ENCODE results near the gene MRPS5. TPM values are rescaled to one million over a fixed set of nuclear protein-coding genes. Genes with fewer than 3 reads are reported as not detected.

MRPS5 gene
- total and polyA plus RNA-seq, 12 donors, result 50.6 to 144 (median 61.7) TPM

- Histone ChIP-seq H3K27ac (no peak overlapping the region), H3K36me3 (no peaks in the 10 kb centered on the region), H3K4me1 (no peaks in the 10 kb centered on the region), H3K4me3 (no peak overlapping the region), H3K9me3 (no peaks in the 10 kb centered on the region), H3K27me3 (peaks cover 0 to 55% (median 5%) of the 10 kb centered on the region in 7 donors)
- TF ChIP-seq, protein P1, sequence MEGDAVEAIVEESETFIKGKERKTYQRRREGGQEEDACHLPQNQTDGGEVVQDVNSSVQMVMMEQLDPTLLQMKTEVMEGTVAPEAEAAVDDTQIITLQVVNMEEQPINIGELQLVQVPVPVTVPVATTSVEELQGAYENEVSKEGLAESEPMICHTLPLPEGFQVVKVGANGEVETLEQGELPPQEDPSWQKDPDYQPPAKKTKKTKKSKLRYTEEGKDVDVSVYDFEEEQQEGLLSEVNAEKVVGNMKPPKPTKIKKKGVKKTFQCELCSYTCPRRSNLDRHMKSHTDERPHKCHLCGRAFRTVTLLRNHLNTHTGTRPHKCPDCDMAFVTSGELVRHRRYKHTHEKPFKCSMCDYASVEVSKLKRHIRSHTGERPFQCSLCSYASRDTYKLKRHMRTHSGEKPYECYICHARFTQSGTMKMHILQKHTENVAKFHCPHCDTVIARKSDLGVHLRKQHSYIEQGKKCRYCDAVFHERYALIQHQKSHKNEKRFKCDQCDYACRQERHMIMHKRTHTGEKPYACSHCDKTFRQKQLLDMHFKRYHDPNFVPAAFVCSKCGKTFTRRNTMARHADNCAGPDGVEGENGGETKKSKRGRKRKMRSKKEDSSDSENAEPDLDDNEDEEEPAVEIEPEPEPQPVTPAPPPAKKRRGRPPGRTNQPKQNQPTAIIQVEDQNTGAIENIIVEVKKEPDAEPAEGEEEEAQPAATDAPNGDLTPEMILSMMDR (IDR thresholded peaks at IDR 0.05), result no peak
- no peak for ATAC-seq
- no peak for DNase-seq
- WGBS, 2 donors, result 66 to 73% methylated on average over 5 of the region's 5 CpGs
- intact Hi-C loops (cut with DNase I), result no loop called here
Measured at GRCh38 chr2:95054016-95054415, 67.6 kb downstream of the MRPS5 start.

- TF ChIP-seq, protein P1 (IDR thresholded peaks at IDR 0.05), result peak in 4 of 9 donors; percentile 15 to 33 (median 26)
- Histone ChIP-seq H3K4me3 (no peak overlapping the region), H3K27ac (no peak overlapping the region), H3K36me3 (no peaks in the 10 kb centered on the region), H3K27me3 (peaks cover 0 to 52% (median 5%) of the 10 kb centered on the region in 7 donors), H3K9me3 (no peaks in the 10 kb centered on the region), H3K4me1 (no peaks in the 10 kb centered on the region)
- 45 to 54% methylated on average over 11 of the region's 11 CpGs for whole genome bisulfite sequencing, 2 donors
- ATAC-seq, result no peak
- DNase-seq, result no peak
- intact Hi-C loops (cut with DNase I), result no loop called here
Measured at GRCh38 chr2:95053543-95053942, 68.1 kb downstream of the MRPS5 start.

DNA sequence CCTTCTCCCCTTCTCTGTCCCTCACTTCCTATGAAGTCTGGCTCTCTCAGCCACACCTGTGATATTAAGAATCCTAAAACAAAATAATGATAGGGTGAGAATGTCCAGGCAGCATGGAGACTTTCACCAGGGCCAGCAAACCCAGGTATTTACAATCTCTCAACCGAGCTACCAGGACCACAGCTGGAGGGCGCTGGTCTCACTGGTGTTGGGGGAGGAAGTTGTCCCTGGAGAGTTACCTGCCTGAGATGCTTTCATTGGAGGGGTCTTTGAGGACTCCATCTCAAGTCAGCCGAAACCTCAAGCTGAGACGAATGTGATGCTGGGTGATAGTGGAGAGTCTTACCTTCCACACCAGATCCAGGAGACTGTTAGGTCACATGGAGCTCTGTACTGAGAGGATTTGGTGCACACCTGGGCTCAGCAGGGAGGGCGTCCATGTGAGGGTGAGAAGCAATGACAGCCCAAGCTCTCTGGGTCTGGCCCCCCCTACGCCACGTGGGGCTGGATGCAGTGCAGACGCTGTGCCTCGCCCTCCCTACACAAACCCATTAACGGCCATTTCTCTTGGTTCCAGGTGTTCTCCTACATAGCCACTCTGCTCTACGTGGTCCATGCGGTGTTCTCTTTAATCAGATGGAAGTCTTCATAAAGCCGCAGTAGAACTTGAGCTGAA, 68.7 kb downstream of the MRPS5 start:
- DNase-seq (no peak), ATAC-seq (no peak)
- 84 to 91% methylated on average over 13 of the region's 13 CpGs for WGBS, 2 donors
- Histone ChIP-seq H3K27ac (no peak overlapping the region), H3K27me3 (peaks cover 0 to 46% (median 5%) of the 10 kb centered on the region in 7 donors), H3K4me3 (no peak overlapping the region), H3K4me1 (no peaks in the 10 kb centered on the region), H3K36me3 (no peaks in the 10 kb centered on the region), H3K9me3 (no peaks in the 10 kb centered on the region)
- TF ChIP-seq, protein P1 (IDR thresholded peaks at IDR 0.05), result no peak
- intact Hi-C loops (cut with DNase I), result no loop called here

DNA sequence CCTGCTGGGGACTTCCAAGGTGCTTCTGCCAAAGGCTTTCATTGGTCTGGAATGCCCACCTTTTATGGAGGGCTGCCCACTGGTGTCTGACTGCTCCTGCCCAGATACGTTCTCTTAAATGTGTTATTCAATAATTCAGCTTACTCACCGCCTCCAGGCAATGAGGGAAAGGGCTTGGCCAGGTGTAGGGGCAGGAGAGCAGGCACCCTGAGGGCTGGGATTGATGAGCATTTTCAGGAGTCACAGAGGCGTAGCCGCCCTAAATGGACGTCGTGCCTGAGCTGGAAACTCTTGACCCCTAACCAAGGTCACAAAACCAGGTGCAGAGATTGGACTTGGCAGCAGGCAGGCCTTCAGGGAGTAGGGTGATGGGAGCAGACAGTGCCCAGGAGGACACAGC, 69.3 kb downstream of the MRPS5 start:
- Histone ChIP-seq H3K4me1 (no peaks in the 10 kb centered on the region), H3K36me3 (no peaks in the 10 kb centered on the region), H3K27ac (no peak overlapping the region), H3K4me3 (no peak overlapping the region), H3K9me3 (no peaks in the 10 kb centered on the region), H3K27me3 (peaks cover 0 to 42% (median 5%) of the 10 kb centered on the region in 7 donors)
- no peak for ATAC-seq
- intact Hi-C loops (cut with DNase I), result no loop called here
- no peak for DNase-seq
- TF ChIP-seq, protein P1 (IDR thresholded peaks at IDR 0.05), result no peak
- 78 to 82% methylated on average over 6 of the region's 6 CpGs for WGBS, 2 donors
